Smooth muscle cell (in vitro differentiated cells): Measurements from ENCODE around the gene RMC1. TPM values are rescaled to one million over a fixed set of nuclear protein-coding genes. Genes with fewer than 3 reads are reported as not detected.
A peak's percentile ranks its signal among the peaks of the same experiment; 100 is the strongest.

Experiments used
- DNase-seq: peaks from one replicate; lab custom pipeline; 2025; ENCODE audit not compliant: unreplicated experiment; lab: John Stamatoyannopoulos, UW
- H2AFZ ChIP-seq: fragments of 200-600 bp; sonication (generic); 2 replicates; pipeline ENCODE4 v1.6.0; 2016; ENCODE audit warnings: antibody characterized with exemption, low read depth, mild to moderate bottlenecking
- H3F3A ChIP-seq: fragments of 200-600 bp; sonication (generic); 2 replicates; pipeline ENCODE4 v1.6.0; 2017; ENCODE audit warnings: antibody characterized with exemption, low read depth
- H3K27ac ChIP-seq: fragments of 200-600 bp; sonication (generic); 2 replicates; pipeline ENCODE4 v1.5.1; 2016; ENCODE audit warnings: low read depth, mild to moderate bottlenecking
- H3K27me3 ChIP-seq: fragments of 200-600 bp; sonication (generic); 2 replicates; pipeline ENCODE4 v1.6.1; 2016; ENCODE audit warnings: low read depth, mild to moderate bottlenecking
- H3K36me3 ChIP-seq: fragments of 200-600 bp; sonication (generic); 2 replicates; pipeline ENCODE4 v1.5.1; 2016; ENCODE audit warnings: low read depth
- H3K4me1 ChIP-seq: fragments of 200-600 bp; sonication (generic); 2 replicates; pipeline ENCODE4 v1.5.1; 2016; ENCODE audit warnings: low read depth
- H3K4me2 ChIP-seq: fragments of 200-600 bp; sonication (generic); 2 replicates; pipeline ENCODE4 v1.6.0; 2016; ENCODE audit warnings: mild to moderate bottlenecking
- H3K4me3 ChIP-seq: fragments of 200-600 bp; sonication (generic); 2 replicates; pipeline ENCODE4 v1.5.1; 2016; ENCODE audit warnings: mild to moderate bottlenecking
- H3K79me2 ChIP-seq: fragments of 200-600 bp; sonication (generic); 2 replicates; pipeline ENCODE4 v1.6.0; 2016; ENCODE audit warnings: low read depth, mild to moderate bottlenecking
- H3K9ac ChIP-seq: fragments of 200-600 bp; sonication (generic); 2 replicates; pipeline ENCODE4 v1.6.0; 2016; ENCODE audit warnings: low read depth
- H3K9me3 ChIP-seq: fragments of 200-600 bp; sonication (generic); replicated peaks from 2 replicates; pipeline ENCODE4 v1.5.1; 2016; ENCODE audit warnings: low read depth
- H4K20me1 ChIP-seq: fragments of 200-600 bp; sonication (generic); 2 replicates; pipeline ENCODE4 v1.6.0; 2016; ENCODE audit warnings: low read depth
- CTCF ChIP-seq: fragments of 200-600 bp; sonication (generic); IDR thresholded peaks from 2 replicates; pipeline ENCODE4 v1.5.1; 2017; ENCODE audit warnings: borderline replicate concordance, mild to moderate bottlenecking, antibody characterized with exemption; ENCODE audit not compliant: insufficient read depth, poor library complexity, severe bottlenecking
- WGBS: methylation state at CpG from one replicate; pipeline ENCODE4 v1.1.7; 2016; ENCODE audit warnings: low lambda C conversion rate; 5-methylcytosine and 5-hydroxymethylcytosine counted together
- polyA plus RNA-seq: library from polyadenylated mRNA; unstranded; fragments of >200 nt; fragmentation: Nextera tagmentation; extraction: Ambion mirVana; gene quantifications from 2 replicates; pipeline ENCODE4 v1.2.1, GENCODE V29; 2016
- small RNA-seq: library from RNA; depleted of rRNA; stranded (forward); fragments of <200 nt; gene quantifications from one replicate; pipeline ENCODE3, GENCODE V24; 2014
- total RNA-seq: library from RNA; depleted of rRNA; stranded (reverse); fragments of >200 nt; gene quantifications from 2 replicates; pipeline ENCODE4 v1.2.3, GENCODE V29; 2014

RMC1 gene
- total and polyA plus RNA-seq, 2 experiments from 2014 or later: 20.6 to 20.7 TPM

- TF ChIP-seq CTCF: no peak
- Histone ChIP-seq H3K4me3 (no peak overlapping the region), H3K79me2 (peaks cover 59% of the 10 kb centered on the region), H3F3A (peaks cover 12% of the 10 kb centered on the region), H3K9me3 (no peaks in the 10 kb centered on the region), H3K27ac (no peak overlapping the region), H3K27me3 (no peaks in the 10 kb centered on the region), H3K9ac (no peak overlapping the region), H3K4me1 (peaks cover 9% of the 10 kb centered on the region), H4K20me1 (peaks cover 84% of the 10 kb centered on the region), H3K36me3 (no peaks in the 10 kb centered on the region), H3K4me2 (no peak overlapping the region), H2AFZ (no peak overlapping the region)
- WGBS: 86% methylated on average over 8 of the region's 8 CpGs
- no peak for DNase-seq
Measured at GRCh38 chr18:23578891-23579653, 75.8 kb downstream of the RMC1 start.

GRCh38 chr18:23580677-23581367 lies 77.5 kb downstream of the RMC1 start:
- peak overlapping the region; percentile 70 for H3K27ac ChIP-seq
- peaks cover 73% of the 10 kb centered on the region for H4K20me1 ChIP-seq

More at GRCh38 chr18:23580677-23581367, 77.5 kb downstream of the RMC1 start:
- Histone ChIP-seq H3K9ac (no peak overlapping the region), H3K36me3 (no peaks in the 10 kb centered on the region), H3K4me1 (peaks cover 16% of the 10 kb centered on the region), H3F3A (no peaks in the 10 kb centered on the region), H2AFZ (no peak overlapping the region), H3K79me2 (peaks cover 69% of the 10 kb centered on the region), H3K4me2 (peak overlapping the region; percentile 36), H3K9me3 (no peaks in the 10 kb centered on the region), H3K4me3 (no peak overlapping the region), H3K27me3 (no peaks in the 10 kb centered on the region)
- 25% methylated on average over 6 of the region's 6 CpGs for WGBS
- DNase-seq: no peak
- no peak for TF ChIP-seq CTCF

Small RNA genes within 50 kb of the gene (small RNA-seq; reads per million reads assigned to genes)
- gene AC026634.1 (0.13 reads per million), gene RF00019 (not detected)

Other genes starting within 250 kb of the RMC1 start
- 79.9 and 100 TPM in 2 replicates for gene RIOK3, start 50.2 kb upstream of the RMC1 start, total RNA-seq
- 56.0 TPM in 2 replicates for gene RIOK3, start 50.2 kb upstream of the RMC1 start, polyA plus RNA-seq
- 53.2 and 55.5 TPM in 2 replicates for gene NPC1, start 83.0 kb downstream of the RMC1 start, total RNA-seq
- gene NPC1, start 83.0 kb downstream of the RMC1 start, polyA plus RNA-seq: 29.9 and 38.0 TPM in 2 replicates
- 0.13 and 0.36 TPM in 2 replicates for gene ANKRD29, start 159.4 kb downstream of the RMC1 start, total RNA-seq
- gene ANKRD29, start 159.4 kb downstream of the RMC1 start, polyA plus RNA-seq: 0.72 TPM in 1 of 2 replicates, not detected in the other
- gene LAMA3, start 185.9 kb downstream of the RMC1 start, total RNA-seq: 23.1 and 30.0 TPM in 2 replicates
- gene LAMA3, start 185.9 kb downstream of the RMC1 start, polyA plus RNA-seq: 7.8 and 25.1 TPM in 2 replicates